AG10803 (cell line): ENCODE results near the gene NEBL.

ENCODE experiments used
- DNase-seq: peaks from one replicate; pipeline ENCODE4 v3.0.0; 2010; ENCODE audit warnings: low read depth
- H3K4me3 ChIP-seq: 2 replicates; pipeline ENCODE4 v1.5.1; 2011; ENCODE audit warnings: mild to moderate bottlenecking, low read length, control low read depth
- CTCF ChIP-seq: conservative IDR thresholded peaks from 2 replicates; pipeline ENCODE4 v1.5.1; 2011; ENCODE audit warnings: mild to moderate bottlenecking, low read length, control low read depth, inconsistent platforms

NEBL gene

GRCh38 chr10:20746856-20747255, 150.3 kb downstream of the NEBL start:
- H3K4me3 ChIP-seq, result no peak overlapping the region
- DNase-seq, result no peak
- no peak for TF ChIP-seq CTCF

GRCh38 chr10:20745556-20746375, 151.3 kb downstream of the NEBL start:
- H3K4me3 ChIP-seq, result no peak overlapping the region
- no peak for DNase-seq
- TF ChIP-seq CTCF, result no peak

DNA sequence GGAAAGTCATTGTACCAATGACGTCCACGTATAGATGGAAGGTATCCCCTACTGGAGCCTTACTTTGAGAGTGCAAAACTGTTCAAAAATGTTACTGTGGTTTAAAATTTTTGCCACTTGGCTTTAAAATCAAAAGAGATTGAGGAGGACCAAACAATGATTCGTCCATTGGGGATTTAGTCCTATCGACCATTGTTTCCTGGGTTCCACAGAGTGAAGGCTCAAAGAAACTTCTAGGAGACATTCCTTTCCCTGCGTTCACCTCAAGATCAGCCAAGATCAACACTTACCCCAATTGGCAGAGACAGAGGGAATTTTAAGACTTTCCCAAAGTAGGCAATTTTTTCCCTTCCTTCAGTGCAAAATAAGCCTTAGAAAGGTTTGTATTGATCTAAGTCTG, 152.3 kb downstream of the NEBL start:
- TF ChIP-seq CTCF, result no peak
- H3K4me3 ChIP-seq, result no peak overlapping the region
- no peak for DNase-seq

- TF ChIP-seq CTCF, result no peak
- DNase-seq, result no peak
- no peak overlapping the region for H3K4me3 ChIP-seq
Observed at GRCh38 chr10:20743942-20744341, 153.2 kb downstream of the NEBL start.

DNA sequence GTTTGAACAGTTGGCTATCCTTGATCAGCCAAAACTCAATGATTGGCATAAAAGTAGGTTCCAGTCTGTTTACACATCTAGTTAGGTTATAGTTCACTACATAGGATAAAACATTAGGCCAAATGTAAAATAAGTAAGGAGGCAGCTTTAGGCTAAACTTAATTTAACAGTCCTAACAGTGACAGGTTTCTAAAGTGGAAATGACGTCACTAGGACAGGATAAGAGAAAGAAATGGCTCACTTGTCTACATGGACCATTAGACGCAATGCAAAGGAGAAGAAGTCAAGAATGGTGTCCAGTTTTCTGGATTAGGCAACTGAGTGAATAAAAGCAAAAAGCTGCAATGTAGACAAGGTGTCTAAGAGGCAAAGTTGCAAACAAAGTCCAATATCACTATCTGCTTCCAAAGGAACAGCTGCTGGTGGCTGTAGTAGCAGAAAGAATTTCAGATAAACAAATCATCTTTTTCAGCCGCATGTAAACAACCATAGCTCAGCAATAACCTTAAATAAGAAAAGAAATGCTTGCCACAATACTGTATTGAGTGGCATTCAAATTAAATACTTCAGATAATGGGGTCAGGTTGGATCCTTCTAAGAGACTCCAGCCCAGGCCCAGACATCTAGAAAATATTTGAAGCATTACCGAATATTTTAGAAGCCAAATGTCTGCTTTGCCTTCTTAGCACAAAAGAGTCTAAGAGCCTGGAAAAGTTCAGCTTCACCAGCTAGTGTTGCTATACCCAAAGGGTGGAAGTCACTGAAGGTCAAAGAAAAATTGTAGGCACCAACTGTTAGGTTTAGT, 154.2 kb downstream of the NEBL start:
- TF ChIP-seq CTCF, result no peak
- H3K4me3 ChIP-seq, result no peak overlapping the region
- no peak for DNase-seq

DNA sequence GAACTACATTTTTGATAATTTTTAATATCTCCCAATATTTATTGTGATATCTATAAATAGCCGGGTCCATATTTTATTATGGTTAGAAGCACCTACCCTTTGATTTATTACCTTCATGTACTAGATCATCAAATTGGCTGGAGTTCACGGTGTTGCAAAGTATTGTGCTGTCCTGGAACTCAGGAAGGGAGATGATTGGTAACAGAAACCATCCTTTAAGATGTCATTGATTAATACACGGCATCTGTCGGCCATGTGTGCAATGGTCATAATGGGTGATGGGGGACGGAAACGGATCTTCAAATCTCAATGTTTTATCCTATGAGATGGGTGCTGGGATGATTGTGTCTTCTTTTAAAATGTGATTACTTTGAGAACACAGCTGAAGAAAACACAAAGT, 157.0 kb downstream of the NEBL start:
- no peak for DNase-seq
- no peak overlapping the region for H3K4me3 ChIP-seq
- no peak for TF ChIP-seq CTCF

DNA sequence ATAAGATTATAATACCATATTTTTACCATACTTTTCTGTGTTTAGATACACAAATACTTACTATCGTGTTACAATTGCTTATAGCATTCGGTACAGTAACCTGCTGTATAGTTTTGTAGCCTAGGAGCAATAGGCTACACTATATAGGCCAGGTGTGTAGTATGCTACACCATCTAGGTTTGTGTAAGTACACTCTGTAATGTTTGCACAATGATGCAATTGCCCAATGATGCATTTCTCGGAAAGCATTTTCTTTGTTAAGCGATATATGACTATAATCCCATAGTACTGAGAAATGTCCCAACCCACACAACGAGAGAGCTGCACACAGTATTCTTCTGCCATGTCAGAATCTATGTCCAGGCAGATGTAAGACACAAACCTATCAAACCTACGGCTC, 160.0 kb downstream of the NEBL start:
- TF ChIP-seq CTCF, result no peak
- no peak for DNase-seq
- H3K4me3 ChIP-seq, result no peak overlapping the region
